Measurements from ENCODE around the gene LIPA.
A peak's percentile ranks its signal among the peaks of the same experiment; 100 is the strongest.
"Not testable (repeated sequence)": the region's sequence is repeated elsewhere in the genome, so short reads cannot be mapped to it uniquely, and the experiment has no call there.

The LIPA gene

GRCh38 chr10:89251409-89252224 is at the start of gene LIPA:
Gene LIPA, minus strand, starts transcription at chr10:89251775. Its CDS starts 4,127 bp downstream, at chr10:89247648.
- peaks cover 15% of the 10 kb centered on the region for H3K9me3 ChIP-seq
- in situ Hi-C loops (cut with MboI; ENCODE audit: low sequenced_read_pairs) = no loop called here
- H3K4me1 ChIP-seq = peaks cover 6% of the 10 kb centered on the region
- H3K36me3 ChIP-seq (replicated peaks) = no peaks in the 10 kb centered on the region
- H3K4me3 ChIP-seq = peak within 1 kb of the TSS; percentile 64
- H3K27me3 ChIP-seq (ENCODE audit: low read depth) = no peaks in the 10 kb centered on the region
- peak; percentile 94 to 97 for DNase-seq (ENCODE audit: low spot score in 2 of 2)

- Histone ChIP-seq H3K27me3 (ENCODE audit: low read depth) (no peaks in the 10 kb centered on the region), H3K9me3 (no peaks in the 10 kb centered on the region), H3K36me3 (replicated peaks) (no peaks in the 10 kb centered on the region), H3K4me3 (no peak overlapping the region), H3K4me1 (peaks cover 10% of the 10 kb centered on the region)
- DNase-seq (ENCODE audit: low spot score in 2 of 2) = no peak
- in situ Hi-C loops (cut with MboI; ENCODE audit: low sequenced_read_pairs) = no loop called here
Observed at GRCh38 chr10:89301232-89301631, 49.7 kb upstream of the LIPA start.

GRCh38 chr10:89299031-89299430 is 47.5 kb upstream of the LIPA start:
- no peaks in the 10 kb centered on the region for H3K36me3 ChIP-seq (replicated peaks)
- no peak overlapping the region for H3K4me3 ChIP-seq
- in situ Hi-C loops (cut with MboI; ENCODE audit: low sequenced_read_pairs) = no loop called here
- H3K27me3 ChIP-seq (ENCODE audit: low read depth) = no peaks in the 10 kb centered on the region
- no peaks in the 10 kb centered on the region for H3K9me3 ChIP-seq
- H3K4me1 ChIP-seq = peaks cover 10% of the 10 kb centered on the region
- DNase-seq (ENCODE audit: low spot score in 2 of 2) = no peak

- Histone ChIP-seq H3K4me1 (peaks cover 10% of the 10 kb centered on the region), H3K9me3 (no peaks in the 10 kb centered on the region), H3K36me3 (replicated peaks) (no peaks in the 10 kb centered on the region), H3K27me3 (ENCODE audit: low read depth) (no peaks in the 10 kb centered on the region), H3K4me3 (no peak overlapping the region)
- in situ Hi-C loops (cut with MboI; ENCODE audit: low sequenced_read_pairs) = no loop called here
- DNase-seq (ENCODE audit: low spot score in 2 of 2) = no peak
Observed at GRCh38 chr10:89297791-89298190, 46.2 kb upstream of the LIPA start.

- Histone ChIP-seq H3K36me3 (replicated peaks) (no peaks in the 10 kb centered on the region), H3K4me3 (no peak overlapping the region), H3K27me3 (ENCODE audit: low read depth) (no peaks in the 10 kb centered on the region), H3K4me1 (peaks cover 7% of the 10 kb centered on the region), H3K9me3 (no peaks in the 10 kb centered on the region)
- DNase-seq (ENCODE audit: low spot score in 2 of 2) = no peak
- in situ Hi-C loops (cut with MboI; ENCODE audit: low sequenced_read_pairs) = no loop called here
Observed at GRCh38 chr10:89297356-89297755, 45.8 kb upstream of the LIPA start.

DNA sequence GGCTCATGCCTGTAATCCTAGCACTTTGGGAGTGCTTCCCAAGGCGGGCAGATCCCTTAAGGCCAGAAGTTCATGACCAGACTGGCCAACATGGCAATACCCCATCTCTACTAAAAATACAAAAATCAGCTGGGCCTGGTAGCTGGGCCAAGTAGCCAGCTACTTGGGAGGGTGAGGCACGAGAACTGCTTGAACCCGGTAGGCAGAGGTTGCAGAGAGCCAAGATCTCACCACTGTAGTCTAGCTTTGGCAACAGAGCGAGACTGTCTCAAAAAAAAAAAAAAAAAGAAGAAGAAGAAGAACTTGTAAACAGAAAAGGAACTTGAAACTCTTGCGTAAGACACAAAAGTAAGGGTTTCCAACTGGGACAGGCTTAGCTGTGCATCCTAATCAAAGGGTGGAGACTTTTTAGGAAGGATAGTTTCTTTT is 44.7 kb upstream of the LIPA start:
- in situ Hi-C loops (cut with MboI; ENCODE audit: low sequenced_read_pairs) = no loop called here
- no peaks in the 10 kb centered on the region for H3K27me3 ChIP-seq (ENCODE audit: low read depth)
- H3K4me3 ChIP-seq = no peak overlapping the region
- no peaks in the 10 kb centered on the region for H3K36me3 ChIP-seq (replicated peaks)
- no peaks in the 10 kb centered on the region for H3K4me1 ChIP-seq
- H3K9me3 ChIP-seq = no peaks in the 10 kb centered on the region
- no peak for DNase-seq (ENCODE audit: low spot score in 2 of 2)

DNA sequence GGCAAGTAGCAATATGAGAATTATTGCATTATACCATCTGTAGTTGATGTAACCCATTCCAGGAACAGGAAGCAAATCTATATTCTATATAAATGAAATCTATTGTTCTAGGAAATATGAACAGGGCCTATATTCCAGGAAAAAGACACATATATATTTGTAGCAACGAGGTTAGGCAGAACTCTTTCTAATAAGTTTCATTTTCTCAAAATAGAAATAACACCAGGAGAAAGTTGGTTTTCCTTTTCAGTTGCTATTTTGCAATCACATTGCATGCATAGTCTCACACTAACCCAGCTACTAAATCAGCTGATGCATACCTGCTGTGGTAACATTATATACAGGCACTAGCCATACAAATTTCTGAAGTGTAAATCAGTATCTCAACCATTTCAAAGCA is 44.0 kb upstream of the LIPA start:
- Histone ChIP-seq H3K4me1 (no peaks in the 10 kb centered on the region), H3K27me3 (ENCODE audit: low read depth) (no peaks in the 10 kb centered on the region), H3K36me3 (replicated peaks) (no peaks in the 10 kb centered on the region), H3K4me3 (no peak overlapping the region), H3K9me3 (no peaks in the 10 kb centered on the region)
- no peak for DNase-seq (ENCODE audit: low spot score in 2 of 2)
- in situ Hi-C loops (cut with MboI; ENCODE audit: low sequenced_read_pairs) = no loop called here

DNA sequence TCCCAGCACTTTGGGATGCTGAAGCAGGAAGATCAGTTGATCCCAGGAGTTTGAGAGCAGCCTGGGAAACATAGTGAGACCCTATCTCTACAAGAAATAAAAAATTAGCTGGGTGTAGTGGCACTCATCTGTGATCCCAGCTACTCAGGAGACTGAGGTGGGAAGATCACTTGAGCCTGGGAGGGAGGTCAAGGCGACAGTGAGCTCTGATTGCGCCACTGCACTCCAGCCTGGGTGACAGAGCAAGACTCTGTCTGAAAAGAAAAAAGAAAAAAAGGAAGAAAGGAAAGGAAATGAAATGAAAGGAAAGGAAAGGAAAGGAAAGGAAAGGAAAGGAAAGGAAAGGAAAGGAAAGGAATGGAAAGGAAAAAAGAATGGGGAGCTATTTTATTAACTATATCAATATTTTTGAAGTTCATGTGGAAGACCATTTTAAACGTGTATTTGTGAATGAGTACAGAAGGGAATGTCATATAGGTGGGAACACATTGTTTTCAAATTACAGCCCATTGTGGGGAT is 43.2 kb upstream of the LIPA start:
- Histone ChIP-seq H3K4me1 (no peaks in the 10 kb centered on the region), H3K27me3 (ENCODE audit: low read depth) (no peaks in the 10 kb centered on the region), H3K4me3 (no peak overlapping the region), H3K9me3 (no peaks in the 10 kb centered on the region), H3K36me3 (replicated peaks) (no peaks in the 10 kb centered on the region)
- in situ Hi-C loops (cut with MboI; ENCODE audit: low sequenced_read_pairs) = no loop called here
- DNase-seq (ENCODE audit: low spot score in 2 of 2) = no peak

DNA sequence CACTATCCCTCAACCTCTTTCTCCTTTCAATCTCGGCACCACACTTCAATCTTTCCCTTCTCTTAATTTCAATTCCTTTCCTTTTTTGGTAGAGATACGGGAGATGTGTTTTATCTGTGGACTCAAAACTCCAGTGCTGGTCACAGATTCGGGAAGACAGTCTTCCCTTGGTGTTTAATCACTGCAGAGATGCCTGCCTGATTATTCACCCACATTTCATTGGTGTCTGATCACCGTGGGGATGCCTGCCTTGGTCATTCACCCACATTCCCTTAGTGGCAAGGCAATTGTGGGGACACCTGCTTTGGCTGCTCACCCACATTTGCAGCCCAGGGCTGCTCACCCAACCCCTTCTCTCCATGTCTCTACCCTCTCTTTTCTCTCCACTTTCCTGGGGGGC is 33.7 kb upstream of the LIPA start:
- H3K36me3 ChIP-seq (replicated peaks); H3K4me1 ChIP-seq; H3K9me3 ChIP-seq; DNase-seq (ENCODE audit: low spot score in 2 of 2); H3K27me3 ChIP-seq (ENCODE audit: low read depth); H3K4me3 ChIP-seq; in situ Hi-C loops (cut with MboI; ENCODE audit: low sequenced_read_pairs): not testable (repeated sequence)

GRCh38 chr10:89284711-89285110 is 33.1 kb upstream of the LIPA start:
- H3K4me1 ChIP-seq; H3K4me3 ChIP-seq; H3K9me3 ChIP-seq; H3K27me3 ChIP-seq (ENCODE audit: low read depth); in situ Hi-C loops (cut with MboI; ENCODE audit: low sequenced_read_pairs); H3K36me3 ChIP-seq (replicated peaks); DNase-seq (ENCODE audit: low spot score in 2 of 2): not testable (repeated sequence)

- Histone ChIP-seq H3K4me1 (no peaks in the 10 kb centered on the region), H3K9me3 (no peaks in the 10 kb centered on the region)
- no peak for DNase-seq (ENCODE audit: low spot score in 2 of 2)
Observed at GRCh38 chr10:89283936-89284475, 32.4 kb upstream of the LIPA start.

DNA sequence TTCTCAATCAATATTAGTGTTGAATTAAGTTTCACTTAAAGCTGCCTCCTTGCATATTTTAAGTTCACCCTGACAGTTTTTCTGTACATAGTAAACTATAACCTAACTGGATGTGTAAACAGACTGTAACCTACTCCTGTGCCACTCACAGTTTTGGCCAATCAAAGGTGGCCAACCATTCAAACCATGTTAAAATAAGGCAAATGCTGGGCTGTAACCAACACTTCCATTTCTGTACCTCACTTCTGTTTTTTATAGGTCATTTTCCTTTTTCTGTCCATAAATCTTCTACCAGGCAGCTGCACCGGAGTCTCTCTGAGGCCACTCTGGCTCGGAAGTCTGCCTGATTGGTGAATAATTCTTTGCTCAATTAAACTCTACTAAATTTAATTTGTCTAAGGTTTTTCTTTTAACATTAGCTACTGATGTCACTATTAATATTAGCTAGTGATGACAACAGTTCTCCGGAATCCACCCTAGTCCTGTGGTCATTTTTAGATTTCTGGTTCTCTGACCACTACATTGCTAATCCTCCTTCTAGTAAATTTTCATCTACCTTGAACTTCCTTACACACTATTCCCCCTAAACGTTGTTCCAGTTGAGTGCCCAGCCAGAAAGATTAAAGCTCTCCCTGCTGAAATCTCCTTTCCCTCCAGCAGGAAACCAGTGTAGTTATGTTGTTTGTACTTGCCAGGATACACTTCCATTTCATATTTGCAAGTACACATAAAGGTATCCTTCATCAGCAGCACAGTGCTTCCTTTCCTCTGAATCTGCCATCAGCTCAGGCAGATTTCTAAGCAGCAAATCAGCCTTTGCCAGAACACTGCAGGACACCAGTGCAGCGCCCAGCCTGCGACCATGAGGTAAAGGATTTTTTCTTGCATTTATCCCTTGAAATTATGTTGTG is 31.7 kb upstream of the LIPA start:
- no peaks in the 10 kb centered on the region for H3K4me1 ChIP-seq
- no peaks in the 10 kb centered on the region for H3K27me3 ChIP-seq (ENCODE audit: low read depth)
- no peaks in the 10 kb centered on the region for H3K9me3 ChIP-seq
- no peaks in the 10 kb centered on the region for H3K36me3 ChIP-seq (replicated peaks)
- in situ Hi-C loops (cut with MboI; ENCODE audit: low sequenced_read_pairs) = no loop called here
- no peak for DNase-seq (ENCODE audit: low spot score in 2 of 2)
- no peak overlapping the region for H3K4me3 ChIP-seq

More at GRCh38 chr10:89283936-89284475, 32.4 kb upstream of the LIPA start:
- Histone ChIP-seq H3K27me3 (ENCODE audit: low read depth) (no peaks in the 10 kb centered on the region), H3K36me3 (replicated peaks) (no peaks in the 10 kb centered on the region), H3K4me3 (no peak overlapping the region)
- in situ Hi-C loops (cut with MboI; ENCODE audit: low sequenced_read_pairs) = no loop called here

GRCh38 chr10:89281606-89282395 is 30.2 kb upstream of the LIPA start:
- DNase-seq (ENCODE audit: low spot score in 2 of 2) = no peak
- H3K27me3 ChIP-seq (ENCODE audit: low read depth) = no peaks in the 10 kb centered on the region
- no peaks in the 10 kb centered on the region for H3K9me3 ChIP-seq
- no peaks in the 10 kb centered on the region for H3K36me3 ChIP-seq (replicated peaks)
- H3K4me1 ChIP-seq = peaks cover 4% of the 10 kb centered on the region; the same call in 1 of the 2 replicates
- in situ Hi-C loops (cut with MboI; ENCODE audit: low sequenced_read_pairs) = no loop called here
- H3K4me3 ChIP-seq = no peak overlapping the region
